HG02642 (cell line): ENCODE data around the gene CACFD1.

Experiments used
- ATAC-seq: cut with Tn5 transposase; IDR thresholded peaks from one replicate; pipeline ENCODE4 v1.9.1; 2021; ENCODE audit warnings: mild to moderate bottlenecking; ENCODE audit not compliant: unreplicated experiment, poor library complexity

The CACFD1 gene

GRCh38 chr9:133514460-133515239 lies 54.9 kb downstream of the CACFD1 start:
- ATAC-seq: no peak

- ATAC-seq: no peak
Measured at GRCh38 chr9:133515240-133515610, 55.4 kb downstream of the CACFD1 start.

GRCh38 chr9:133515615-133516255 lies 56.0 kb downstream of the CACFD1 start:
- ATAC-seq: no peak

- ATAC-seq: no peak
Measured at GRCh38 chr9:133516256-133516960, 56.6 kb downstream of the CACFD1 start.

GRCh38 chr9:133516961-133517350 lies 57.2 kb downstream of the CACFD1 start:
- ATAC-seq: no peak

- ATAC-seq: no peak
Measured at GRCh38 chr9:133517711-133518110, 57.9 kb downstream of the CACFD1 start.

GRCh38 chr9:133518200-133518599 lies 58.4 kb downstream of the CACFD1 start:
- ATAC-seq: no peak

- no peak for ATAC-seq
Measured at GRCh38 chr9:133518706-133519449, 59.1 kb downstream of the CACFD1 start.

- ATAC-seq: no peak
Measured at GRCh38 chr9:133519693-133520092, 59.9 kb downstream of the CACFD1 start.

GRCh38 chr9:133520121-133520835 lies 60.5 kb downstream of the CACFD1 start:
- ATAC-seq: no peak
